IPS DF 6.9 (cell line): ENCODE results near the gene AGXT2.

ENCODE experiments used
- DNase-seq: peaks from one replicate; pipeline ENCODE4 v3.0.0-alpha.2; 2013; ENCODE audit warnings: low read depth, low spot score
- H3K27ac ChIP-seq: one replicate; pipeline ENCODE4 v1.5.1; 2013; ENCODE audit warnings: low read length, control low read depth
- H3K27me3 ChIP-seq: 2 replicates; pipeline ENCODE4 v1.6.1; 2013; ENCODE audit warnings: mild to moderate bottlenecking, low read length; ENCODE audit not compliant: control insufficient read depth, insufficient read depth
- H3K36me3 ChIP-seq: 2 replicates; pipeline ENCODE4 v1.6.1; 2013; ENCODE audit warnings: low read length; ENCODE audit not compliant: control insufficient read depth, insufficient read depth
- H3K4me1 ChIP-seq: 2 replicates; pipeline ENCODE4 v1.6.1; 2013; ENCODE audit warnings: low read length; ENCODE audit not compliant: control insufficient read depth, insufficient read depth
- H3K4me3 ChIP-seq: 2 replicates; pipeline ENCODE4 v1.5.1; 2013; ENCODE audit warnings: mild to moderate bottlenecking, low read length
- H3K9me3 ChIP-seq: 2 replicates; pipeline ENCODE4 v1.6.1; 2013; ENCODE audit warnings: low read length, inconsistent platforms; ENCODE audit not compliant: control insufficient read depth, insufficient read depth
- WGBS: extraction: QIAGEN DNeasy Blood & Tissue Kit; methylation state at CpG from one replicate; pipeline ENCODE4 v1.1.7; 2013; ENCODE audit warnings: mixed read lengths, missing lambda C conversion rate; ENCODE audit not compliant: insufficient read length, insufficient coverage; 5-methylcytosine and 5-hydroxymethylcytosine counted together

Gene AGXT2

DNA sequence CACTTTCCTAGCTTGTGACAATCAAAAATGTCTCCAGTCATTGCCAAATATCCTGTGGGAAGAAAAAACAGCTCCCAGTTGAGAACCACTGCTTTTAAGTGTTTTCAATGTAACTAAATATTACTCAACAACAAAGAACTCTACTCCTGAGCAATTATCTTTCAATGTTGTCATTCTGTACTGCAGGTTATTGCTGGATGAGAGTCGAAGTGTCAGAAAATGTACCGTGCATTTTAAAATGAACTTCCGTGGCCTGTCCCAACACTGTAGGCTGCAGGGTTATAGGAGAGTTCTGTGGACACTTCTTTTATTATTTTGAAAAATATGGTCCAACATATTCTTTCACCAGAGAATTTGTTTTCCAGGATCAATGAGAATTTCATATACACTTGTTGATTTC, 34.8 kb upstream of the AGXT2 start:
- no peak overlapping the region for H3K27ac ChIP-seq
- H3K9me3 ChIP-seq: no peaks in the 10 kb centered on the region
- no CpG with 5 or more reads among the region's 3 CpGs for WGBS
- no peaks in the 10 kb centered on the region for H3K36me3 ChIP-seq
- no peak overlapping the region for H3K4me3 ChIP-seq
- no peaks in the 10 kb centered on the region for H3K4me1 ChIP-seq
- DNase-seq: no peak
- no peaks in the 10 kb centered on the region for H3K27me3 ChIP-seq

DNA sequence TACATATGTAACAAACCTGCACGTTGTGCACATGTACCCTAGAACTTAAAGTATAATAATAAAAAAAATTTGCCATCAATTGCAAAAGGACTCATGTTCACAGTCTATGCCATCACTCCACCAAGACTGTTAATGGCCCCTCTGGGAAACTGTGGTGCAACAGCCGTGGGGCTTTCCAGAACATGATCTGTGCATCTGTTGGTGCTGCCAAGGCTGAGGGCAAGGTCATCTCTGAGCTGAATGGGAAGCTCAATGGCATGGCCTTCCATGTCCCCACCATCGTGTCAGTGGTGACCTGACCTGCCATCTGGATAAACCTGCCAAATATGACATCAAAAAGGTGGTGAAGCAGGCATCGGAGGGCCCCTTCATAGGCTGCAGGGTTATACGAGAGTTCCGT, 33.4 kb upstream of the AGXT2 start:
- no peak overlapping the region for H3K27ac ChIP-seq
- no peaks in the 10 kb centered on the region for H3K9me3 ChIP-seq
- no peak for DNase-seq
- no peak overlapping the region for H3K4me3 ChIP-seq
- no CpG with 5 or more reads among the region's 6 CpGs for WGBS
- no peaks in the 10 kb centered on the region for H3K27me3 ChIP-seq
- H3K36me3 ChIP-seq: no peaks in the 10 kb centered on the region
- no peaks in the 10 kb centered on the region for H3K4me1 ChIP-seq

DNA sequence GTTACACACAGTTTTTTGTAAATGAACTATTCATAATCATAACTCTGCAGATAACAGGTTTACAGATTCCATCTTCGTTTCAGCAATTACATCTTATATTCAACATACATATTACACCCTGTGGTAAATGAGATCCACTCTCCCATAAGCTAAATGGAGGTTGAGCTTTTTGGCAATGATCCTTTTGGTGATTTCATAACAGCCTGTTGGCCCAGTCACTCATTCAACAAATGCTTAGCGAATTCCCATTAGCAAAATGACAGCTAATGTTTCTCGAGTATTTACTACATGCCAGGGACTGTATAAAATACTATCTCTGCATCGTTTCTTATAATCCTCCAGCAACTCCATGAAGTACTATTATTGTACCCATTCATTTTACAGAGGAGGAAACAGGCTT, 25.4 kb upstream of the AGXT2 start:
- Histone ChIP-seq H3K27ac (no peak overlapping the region), H3K4me3 (no peak overlapping the region), H3K9me3 (no peaks in the 10 kb centered on the region), H3K27me3 (no peaks in the 10 kb centered on the region), H3K36me3 (no peaks in the 10 kb centered on the region), H3K4me1 (no peaks in the 10 kb centered on the region)
- DNase-seq: no peak
- no CpG with 5 or more reads among the region's 4 CpGs for WGBS

DNA sequence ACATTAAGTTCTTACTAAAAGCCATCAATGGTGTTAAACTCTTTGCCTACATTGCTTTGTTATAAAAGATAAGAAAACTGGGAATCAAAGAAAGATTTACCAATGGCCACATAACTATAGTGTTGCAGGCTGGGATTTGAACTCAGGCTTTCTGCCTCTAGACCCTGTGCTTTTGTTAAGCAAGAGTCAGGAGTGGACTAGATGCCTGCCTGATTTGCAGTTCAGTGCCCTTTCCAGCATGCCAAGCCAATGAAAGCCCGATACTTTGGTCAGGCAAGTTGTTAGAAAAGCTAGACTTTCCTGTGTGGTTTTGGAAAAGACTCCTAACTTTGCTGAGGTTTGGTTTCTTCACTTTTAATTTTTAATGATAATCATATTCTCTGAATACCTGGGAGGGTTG, 21.4 kb upstream of the AGXT2 start:
- Histone ChIP-seq H3K9me3 (no peaks in the 10 kb centered on the region), H3K27me3 (no peaks in the 10 kb centered on the region), H3K36me3 (no peaks in the 10 kb centered on the region), H3K4me3 (no peak overlapping the region), H3K4me1 (no peaks in the 10 kb centered on the region), H3K27ac (no peak overlapping the region)
- no peak for DNase-seq
- no CpG with 5 or more reads among the region's 1 CpG for WGBS

DNA sequence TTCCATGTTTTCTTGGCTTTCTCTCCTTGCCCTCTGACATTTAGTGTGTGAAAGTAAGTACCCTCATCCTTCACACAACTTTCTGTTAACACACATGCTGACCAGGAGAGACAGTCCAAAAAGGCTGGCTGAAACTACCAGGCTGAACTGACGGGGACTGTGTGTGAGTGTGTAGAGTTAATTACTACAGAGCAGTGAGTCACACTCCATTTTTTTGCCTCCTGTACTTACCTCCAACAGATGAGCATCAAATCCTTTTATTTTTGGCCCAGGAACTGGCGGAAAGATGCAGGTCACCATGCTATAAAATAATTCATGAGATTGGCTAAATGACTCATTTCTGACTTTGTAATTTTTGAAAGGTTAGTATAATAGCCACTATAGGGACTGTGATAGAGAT, 20.2 kb upstream of the AGXT2 start:
- DNase-seq: no peak
- WGBS: no CpG with 5 or more reads among the region's 2 CpGs
- Histone ChIP-seq H3K27me3 (no peaks in the 10 kb centered on the region), H3K4me3 (no peak overlapping the region), H3K27ac (no peak overlapping the region), H3K9me3 (no peaks in the 10 kb centered on the region), H3K4me1 (no peaks in the 10 kb centered on the region), H3K36me3 (no peaks in the 10 kb centered on the region)

DNA sequence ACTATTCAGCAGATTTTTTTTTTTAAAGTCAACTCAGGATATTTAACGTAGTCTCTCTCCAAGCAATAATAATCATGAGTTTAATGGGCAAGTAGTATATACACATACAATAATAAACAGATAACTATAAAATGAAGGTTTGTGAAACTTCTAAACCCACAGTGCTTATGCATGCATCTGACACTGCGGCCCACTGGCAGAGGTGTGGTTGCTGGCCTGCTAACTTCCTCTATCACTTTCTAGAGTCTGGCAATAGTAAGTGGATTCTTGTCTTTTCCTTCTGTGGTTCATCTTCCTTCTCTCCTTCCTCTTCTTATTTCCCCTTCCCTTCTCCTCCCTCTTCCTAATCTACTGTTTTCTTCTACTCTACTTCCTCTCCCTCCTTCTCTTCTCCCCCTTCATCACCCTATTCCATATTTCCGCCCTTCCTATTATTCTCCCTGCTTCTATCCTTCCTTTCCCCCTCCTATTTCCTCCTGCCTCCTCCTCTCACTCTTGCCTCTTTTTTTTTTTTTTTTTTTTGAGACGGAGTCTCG, 18.6 kb upstream of the AGXT2 start:
- no peak for DNase-seq
- H3K27ac ChIP-seq: no peak overlapping the region
- no peaks in the 10 kb centered on the region for H3K9me3 ChIP-seq
- H3K4me1 ChIP-seq: no peaks in the 10 kb centered on the region
- no peaks in the 10 kb centered on the region for H3K27me3 ChIP-seq
- 100% methylated on average over 1 of the region's 5 CpGs for WGBS
- no peaks in the 10 kb centered on the region for H3K36me3 ChIP-seq
- H3K4me3 ChIP-seq: no peak overlapping the region

DNA sequence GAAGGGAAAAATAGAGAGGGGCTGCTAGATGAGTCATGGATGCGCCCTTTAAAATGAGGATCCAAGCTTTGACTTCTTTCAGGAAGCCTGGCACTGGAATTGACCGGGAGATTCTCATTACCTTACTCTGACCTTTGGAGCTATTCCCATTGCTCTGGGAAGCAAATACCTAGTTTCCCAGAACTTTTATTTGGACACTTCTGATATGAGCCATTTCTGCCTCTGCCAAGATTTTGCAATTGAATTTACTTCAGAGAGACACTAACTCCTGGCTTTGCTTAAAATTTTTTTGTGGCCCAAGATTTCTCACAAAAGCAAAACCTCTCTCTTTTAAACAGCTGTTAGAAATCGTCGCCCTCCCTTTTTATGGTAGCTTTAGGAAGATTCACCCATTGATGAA, 15.7 kb upstream of the AGXT2 start:
- H3K27ac ChIP-seq: no peak overlapping the region
- WGBS: no CpG with 5 or more reads among the region's 4 CpGs
- H3K27me3 ChIP-seq: no peaks in the 10 kb centered on the region
- H3K4me1 ChIP-seq: no peaks in the 10 kb centered on the region
- H3K4me3 ChIP-seq: no peak overlapping the region
- no peaks in the 10 kb centered on the region for H3K9me3 ChIP-seq
- no peak for DNase-seq
- H3K36me3 ChIP-seq: no peaks in the 10 kb centered on the region

DNA sequence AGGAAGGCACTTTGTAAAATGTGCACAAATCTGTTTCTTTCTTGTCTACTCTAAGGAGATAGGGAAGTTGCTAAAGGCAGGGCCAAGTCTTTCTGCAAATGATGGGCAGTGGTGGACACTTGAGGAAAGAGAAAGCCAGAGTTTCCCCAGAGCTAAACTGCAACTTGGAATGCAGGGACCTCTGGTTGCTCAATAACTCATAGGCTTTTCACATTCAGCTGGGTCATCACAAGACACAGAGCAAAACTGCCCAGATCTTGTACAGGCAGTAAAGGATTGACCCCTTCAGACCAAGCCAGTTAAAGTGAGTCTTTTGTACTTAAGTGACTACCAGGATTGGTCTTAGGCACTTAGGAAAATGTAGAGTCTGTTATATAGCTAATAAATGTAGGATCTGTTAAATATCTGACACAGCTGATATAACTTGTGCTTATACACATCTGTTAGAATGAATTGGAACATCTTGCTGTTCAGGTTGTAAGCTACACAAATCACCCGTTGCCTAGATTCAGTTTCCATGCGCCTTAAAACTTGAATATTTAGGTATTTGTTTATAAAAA, 13.5 kb upstream of the AGXT2 start:
- WGBS: no CpG with 5 or more reads among the region's 2 CpGs
- Histone ChIP-seq H3K4me3 (no peak overlapping the region), H3K4me1 (no peaks in the 10 kb centered on the region), H3K9me3 (no peaks in the 10 kb centered on the region), H3K27me3 (no peaks in the 10 kb centered on the region), H3K27ac (no peak overlapping the region), H3K36me3 (no peaks in the 10 kb centered on the region)
- no peak for DNase-seq

DNA sequence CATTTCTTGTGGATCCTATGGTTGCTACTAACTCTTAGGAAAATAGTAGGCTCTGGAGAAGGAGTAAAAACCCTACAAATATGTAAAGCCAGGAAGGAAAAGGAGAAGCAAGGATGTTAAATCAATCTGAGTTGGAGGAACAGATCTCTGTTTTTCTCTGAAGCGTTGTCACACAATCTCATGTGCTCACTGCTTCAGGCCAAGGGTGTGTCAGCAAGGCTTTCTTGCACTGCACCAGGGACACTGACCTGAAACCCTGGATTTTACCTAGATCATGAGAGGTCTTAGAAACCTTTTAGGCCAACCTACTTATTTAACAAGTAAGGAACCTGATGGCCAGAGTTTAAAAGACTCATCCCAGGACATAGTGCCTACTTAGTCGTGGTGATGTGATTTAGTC, 12.5 kb upstream of the AGXT2 start:
- WGBS: no CpG with 5 or more reads among the region's 2 CpGs
- no peak overlapping the region for H3K4me3 ChIP-seq

DNA sequence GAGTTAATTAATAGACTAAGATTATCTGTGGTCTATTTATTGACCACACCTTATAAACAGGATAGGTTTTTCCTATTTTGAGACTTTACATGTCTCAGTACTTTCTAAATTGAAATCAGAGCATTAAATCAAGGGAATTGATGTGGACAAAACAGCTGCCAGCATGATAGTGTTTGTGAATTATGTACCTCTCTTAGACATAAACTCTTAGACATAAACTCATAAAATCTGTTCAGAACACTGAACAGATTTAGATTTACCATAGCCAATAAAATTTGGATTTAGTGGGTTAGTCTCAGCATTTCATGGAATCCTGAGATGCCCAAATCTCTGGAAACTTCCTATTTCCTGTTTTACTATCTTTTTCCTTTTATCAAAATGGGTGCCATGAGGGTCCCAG, 11.5 kb upstream of the AGXT2 start:
- H3K9me3 ChIP-seq: no peaks in the 10 kb centered on the region
- no peaks in the 10 kb centered on the region for H3K27me3 ChIP-seq
- no peaks in the 10 kb centered on the region for H3K36me3 ChIP-seq
- no peak for DNase-seq
- peaks cover 1% of the 10 kb centered on the region; the same call in 1 of the 2 replicates for H3K4me1 ChIP-seq
- H3K27ac ChIP-seq: no peak overlapping the region
- no peak overlapping the region for H3K4me3 ChIP-seq

More for the DNA sequence above, 12.5 kb upstream of the AGXT2 start:
- no peak for DNase-seq
- Histone ChIP-seq H3K9me3 (no peaks in the 10 kb centered on the region), H3K27me3 (no peaks in the 10 kb centered on the region), H3K4me1 (peaks cover 1% of the 10 kb centered on the region; the same call in 1 of the 2 replicates), H3K36me3 (no peaks in the 10 kb centered on the region), H3K27ac (no peak overlapping the region)

DNA sequence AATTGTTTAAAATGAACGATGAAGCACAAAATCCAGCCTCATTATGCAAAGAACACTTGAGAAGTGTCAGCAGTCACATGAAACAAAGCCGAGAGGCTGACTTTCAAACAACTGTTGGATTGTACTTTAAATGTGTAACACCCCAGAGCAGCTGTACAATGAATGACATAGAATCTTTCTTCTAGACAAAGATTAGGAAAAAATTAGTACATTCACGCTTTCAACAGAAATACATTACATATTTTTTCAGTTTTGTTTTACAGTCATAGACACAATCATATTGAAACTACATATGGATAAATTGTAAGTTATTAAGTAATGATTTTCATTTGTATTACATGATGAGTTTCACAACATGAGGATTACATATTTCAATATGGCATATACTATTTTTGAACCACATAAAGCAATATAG, 10.6 kb upstream of the AGXT2 start:
- no peak overlapping the region for H3K27ac ChIP-seq
- H3K9me3 ChIP-seq: no peaks in the 10 kb centered on the region
- no peaks in the 10 kb centered on the region for H3K36me3 ChIP-seq
- no peak overlapping the region for H3K4me3 ChIP-seq
- no peak for DNase-seq
- no CpG with 5 or more reads among the region's 3 CpGs for WGBS
- no peaks in the 10 kb centered on the region for H3K27me3 ChIP-seq
- peaks cover 1% of the 10 kb centered on the region; the same call in 1 of the 2 replicates for H3K4me1 ChIP-seq
